HEK293T (cell line): ENCODE measurements around the gene TNFRSF13B.

ENCODE experiments used
- BHLHE40 ChIP-seq: fragments of 450-650 bp; IDR thresholded peaks from 2 replicates; pipeline ENCODE4 v1.6.1; 2016; ENCODE audit warnings: mild to moderate bottlenecking, moderate library complexity, borderline replicate concordance
- ELF4 ChIP-seq: fragments of 450-650 bp; IDR thresholded peaks from 2 replicates; pipeline ENCODE4 v1.6.1; 2017; ENCODE audit warnings: antibody characterized with exemption
- FOXA1 ChIP-seq: fragments of 450-650 bp; IDR thresholded peaks from 2 replicates; pipeline ENCODE4 v1.6.1; 2016; ENCODE audit warnings: mild to moderate bottlenecking
- FOXK2 ChIP-seq: fragments of 450-650 bp; IDR thresholded peaks from 2 replicates; pipeline ENCODE4 v1.6.1; 2016; ENCODE audit warnings: mild to moderate bottlenecking
- FOXM1 ChIP-seq: fragments of 450-650 bp; IDR thresholded peaks from 2 replicates; pipeline ENCODE4 v1.6.1; 2017; ENCODE audit warnings: mild to moderate bottlenecking, borderline replicate concordance
- HDGF ChIP-seq: fragments of 450-650 bp; IDR thresholded peaks from 2 replicates; pipeline ENCODE4 v1.6.1; 2017; ENCODE audit warnings: antibody characterized with exemption, borderline replicate concordance
- L3MBTL2 ChIP-seq: fragments of 450-650 bp; conservative IDR thresholded peaks from 2 replicates; pipeline ENCODE4 v1.6.1; 2016; ENCODE audit warnings: mild to moderate bottlenecking
- LEF1 ChIP-seq: fragments of 450-650 bp; IDR thresholded peaks from 2 replicates; pipeline ENCODE4 v1.6.1; 2017; ENCODE audit warnings: mild to moderate bottlenecking, borderline replicate concordance
- NFRKB ChIP-seq: fragments of 450-650 bp; IDR thresholded peaks from 2 replicates; pipeline ENCODE4 v1.6.1; 2016; ENCODE audit warnings: mild to moderate bottlenecking, moderate library complexity
- SP1 ChIP-seq: fragments of 450-650 bp; IDR thresholded peaks from 2 replicates; pipeline ENCODE4 v1.6.1; 2017
- SUZ12 ChIP-seq: fragments of 450-650 bp; IDR thresholded peaks from 2 replicates; pipeline ENCODE4 v1.6.1; 2016; ENCODE audit warnings: mild to moderate bottlenecking
- TARDBP ChIP-seq: fragments of 450-650 bp; IDR thresholded peaks from 2 replicates; pipeline ENCODE4 v1.6.1; 2016
- ZNF384 ChIP-seq: fragments of 450-650 bp; IDR thresholded peaks from 2 replicates; pipeline ENCODE4 v1.6.1; 2016
- TF ChIP-seq, protein P1 (sequence below): fragments of 450-650 bp; IDR thresholded peaks from 2 replicates; pipeline ENCODE4 v1.6.1; 2016

DNA sequence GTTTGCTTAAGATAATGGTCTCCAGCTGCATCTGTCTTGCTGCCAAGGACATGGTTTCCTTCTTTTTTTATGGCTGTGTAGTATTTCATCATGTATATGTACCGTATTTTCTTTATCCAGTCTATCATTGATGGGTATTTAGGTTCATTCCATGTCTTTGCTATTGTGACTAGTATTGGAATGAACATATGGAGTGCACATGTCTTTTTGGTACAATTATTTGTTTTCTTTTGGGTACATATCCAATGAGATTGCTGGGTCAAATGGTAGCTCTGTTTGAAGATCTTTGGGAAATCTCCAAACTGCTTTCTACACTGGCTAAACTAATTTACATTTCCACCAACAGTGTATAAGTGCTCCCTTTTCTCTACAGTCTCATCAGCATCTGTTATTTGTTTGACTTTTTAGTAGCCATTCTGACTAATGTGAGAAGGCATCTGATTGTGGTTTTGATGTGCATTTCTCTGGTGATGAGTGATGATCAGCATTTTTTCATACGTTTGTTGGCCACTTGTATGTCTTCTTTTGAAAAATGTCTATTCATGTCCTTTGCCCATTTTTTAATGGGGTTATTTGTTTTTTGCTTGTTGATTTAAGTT lies 66.2 kb downstream of the TNFRSF13B start:
- TF ChIP-seq, protein P1, sequence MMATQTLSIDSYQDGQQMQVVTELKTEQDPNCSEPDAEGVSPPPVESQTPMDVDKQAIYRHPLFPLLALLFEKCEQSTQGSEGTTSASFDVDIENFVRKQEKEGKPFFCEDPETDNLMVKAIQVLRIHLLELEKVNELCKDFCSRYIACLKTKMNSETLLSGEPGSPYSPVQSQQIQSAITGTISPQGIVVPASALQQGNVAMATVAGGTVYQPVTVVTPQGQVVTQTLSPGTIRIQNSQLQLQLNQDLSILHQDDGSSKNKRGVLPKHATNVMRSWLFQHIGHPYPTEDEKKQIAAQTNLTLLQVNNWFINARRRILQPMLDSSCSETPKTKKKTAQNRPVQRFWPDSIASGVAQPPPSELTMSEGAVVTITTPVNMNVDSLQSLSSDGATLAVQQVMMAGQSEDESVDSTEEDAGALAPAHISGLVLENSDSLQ, result no peak
- TF ChIP-seq HDGF (no peak), TARDBP (no peak), FOXK2 (no peak), ZNF384 (no peak), FOXM1 (no peak), LEF1 (no peak), BHLHE40 (no peak), NFRKB (no peak), SP1 (no peak), ELF4 (no peak), SUZ12 (no peak), L3MBTL2 (no peak), FOXA1 (no peak)
